Measurements from ENCODE around the gene CTXND1.

- TF ChIP-seq TAF1 (IDR thresholded peaks at IDR 0.05; ENCODE audit: borderline replicate concordance, low read depth, low read length) (no peak), POLR2A (IDR thresholded peaks at IDR 0.05; ENCODE audit: low read depth, low read length) (no peak)
Observed at GRCh38 chr15:80301472-80301871, 49.5 kb upstream of the CTXND1 start.

All from GM12892 (cell line).